GM10847 (cell line): ENCODE measurements around the gene CPSF4.

ENCODE experiments used
- POLR2A ChIP-seq: IDR thresholded peaks from 2 replicates; pipeline ENCODE4 v1.6.1; 2011; ENCODE audit not compliant: insufficient read length; ENCODE audit errors: extremely low read depth

CPSF4 gene

GRCh38 chr7:99424932-99425730 is 13.6 kb upstream of the CPSF4 start:
- no peak for TF ChIP-seq POLR2A

DNA sequence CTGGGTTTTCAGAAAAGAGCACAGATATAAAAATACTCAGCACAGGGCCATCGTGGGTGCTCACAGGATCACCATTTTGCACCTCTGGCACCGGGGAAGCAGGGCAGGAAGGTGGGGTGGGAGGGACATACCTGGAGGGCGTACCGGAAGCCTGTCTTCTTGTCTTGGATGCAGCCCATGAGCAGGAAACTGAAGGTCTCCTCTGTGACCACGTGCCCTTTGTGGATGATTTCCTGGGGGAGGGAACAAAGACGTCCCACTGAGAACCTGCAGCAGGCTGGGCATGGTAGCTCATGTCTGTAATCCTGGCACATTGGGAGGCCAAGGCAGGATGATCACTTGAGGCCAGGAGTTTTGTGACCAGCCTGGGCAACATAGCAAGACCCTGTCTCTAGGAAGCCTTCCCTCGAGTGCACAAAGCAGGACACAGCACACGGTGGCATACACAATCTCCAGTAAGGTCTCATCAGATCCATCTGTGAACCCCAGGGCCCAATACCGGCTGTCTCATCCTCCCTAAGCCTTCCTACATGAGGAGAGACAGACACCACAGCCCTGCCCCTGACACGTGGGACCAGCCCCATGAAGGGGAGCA is 9.7 kb upstream of the CPSF4 start:
- no peak for TF ChIP-seq POLR2A

DNA sequence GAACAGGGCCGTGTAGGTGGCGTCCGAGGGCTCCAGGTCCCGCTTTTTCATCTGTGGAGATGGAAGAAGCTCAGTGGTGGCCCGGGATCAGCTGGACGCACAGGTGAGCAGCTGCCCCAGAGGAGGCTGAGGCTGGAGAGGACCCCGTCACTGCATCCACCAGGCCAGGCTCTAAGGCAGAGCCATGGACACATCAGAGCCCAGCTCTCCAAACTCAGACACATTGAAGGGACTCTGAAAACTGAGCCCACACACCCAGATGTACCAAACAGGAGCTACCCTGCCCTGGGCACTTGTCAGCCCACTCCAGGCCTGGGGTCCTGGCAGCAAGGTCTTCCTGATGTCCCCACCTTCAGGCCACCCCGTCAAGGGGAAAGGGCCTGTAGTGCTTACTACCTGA is 9.0 kb upstream of the CPSF4 start:
- no peak for TF ChIP-seq POLR2A

GRCh38 chr7:99433158-99433557 is 5.6 kb upstream of the CPSF4 start:
- no peak for TF ChIP-seq POLR2A

DNA sequence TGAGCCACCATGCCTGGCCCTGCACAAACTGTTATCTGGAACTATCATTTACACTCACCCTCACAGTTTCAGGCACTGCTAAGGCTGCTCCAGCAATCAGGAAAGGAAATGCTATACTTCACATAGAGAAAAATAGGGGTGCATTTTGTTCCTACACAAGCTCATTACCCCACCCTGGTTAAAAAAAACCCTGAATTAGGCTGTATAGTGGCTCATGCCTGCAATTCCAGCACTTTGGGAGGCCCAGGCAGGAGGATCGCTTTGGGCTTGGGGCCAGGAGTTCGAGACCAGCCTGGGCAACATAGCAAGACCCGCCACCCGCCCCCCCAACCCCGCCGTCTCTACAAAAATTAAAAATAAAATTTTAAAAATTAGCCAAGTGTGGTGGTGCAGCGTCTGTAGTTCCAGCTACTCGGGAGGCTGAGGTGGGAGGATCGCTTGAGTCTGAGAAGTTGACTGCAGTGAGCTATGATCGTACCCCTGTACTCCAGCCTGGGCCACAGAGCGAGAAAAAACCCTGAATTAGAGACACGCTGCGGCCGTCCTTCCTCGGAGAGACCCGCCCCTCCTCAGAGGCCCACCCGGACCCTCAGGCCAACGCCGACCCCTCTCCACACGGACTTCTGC is 684 bp upstream of the CPSF4 start:
- TF ChIP-seq POLR2A = no peak

DNA sequence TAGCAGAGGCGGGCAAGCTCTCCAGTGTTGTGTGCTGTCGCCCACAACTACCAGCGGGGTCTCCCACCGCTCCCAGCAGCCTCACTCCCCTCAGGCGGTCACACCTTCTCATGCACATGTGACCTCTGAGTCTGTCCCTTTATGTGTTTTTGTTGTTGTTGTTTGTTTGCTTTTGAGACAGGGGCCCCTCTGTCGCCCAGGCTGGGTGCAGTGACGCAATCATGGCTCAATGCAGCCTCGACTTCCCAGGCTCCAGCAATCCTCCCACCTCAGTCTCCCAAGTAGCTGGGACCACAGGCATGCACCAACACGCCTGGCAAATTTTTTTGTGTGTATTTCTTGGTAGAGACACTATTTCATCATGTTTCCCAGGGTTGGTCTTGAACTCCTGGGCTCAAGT is 1.5 kb downstream of the CPSF4 start:
- no peak for TF ChIP-seq POLR2A

DNA sequence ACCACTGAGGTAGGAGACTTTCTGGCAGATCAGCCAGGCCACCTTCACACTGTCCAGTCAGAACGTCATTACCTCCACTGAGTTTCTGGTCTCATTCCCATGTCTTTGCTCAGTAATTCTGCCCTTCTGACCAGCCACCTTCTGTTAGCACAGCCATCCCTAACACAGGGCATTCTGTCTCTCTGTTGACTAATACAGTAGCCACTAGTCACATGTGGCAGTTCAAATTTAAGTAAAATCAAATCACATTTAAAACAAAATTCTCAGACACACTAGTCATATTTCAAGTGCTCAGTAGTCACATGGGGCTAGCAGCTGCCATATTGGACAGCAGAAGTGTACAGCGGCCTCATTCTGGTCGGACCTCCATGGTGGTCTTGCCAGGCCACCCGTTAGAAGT is 7.4 kb downstream of the CPSF4 start:
- TF ChIP-seq POLR2A = no peak

GRCh38 chr7:99447943-99448342 is 9.2 kb downstream of the CPSF4 start:
- no peak for TF ChIP-seq POLR2A

DNA sequence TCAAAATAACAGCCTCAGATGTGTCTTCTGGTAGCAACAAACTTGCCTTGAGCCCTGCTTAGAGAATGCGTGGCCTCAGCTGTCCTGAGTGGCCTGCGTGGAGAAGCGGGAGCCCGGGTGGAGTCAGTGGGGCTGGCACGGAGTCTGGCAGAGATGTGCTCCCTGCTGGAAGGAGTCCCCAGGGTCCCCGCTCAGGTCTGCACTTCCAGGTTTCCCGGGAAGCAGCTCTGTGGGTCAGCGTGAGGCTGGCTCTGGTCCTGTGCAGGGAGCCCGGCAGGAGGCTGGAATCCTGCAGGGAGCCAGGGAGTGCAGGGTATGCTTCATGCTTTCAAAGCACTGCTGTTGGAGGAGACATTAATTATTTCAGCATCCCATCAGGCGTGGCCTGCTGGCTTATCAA is 10.1 kb downstream of the CPSF4 start:
- TF ChIP-seq POLR2A = no peak

DNA sequence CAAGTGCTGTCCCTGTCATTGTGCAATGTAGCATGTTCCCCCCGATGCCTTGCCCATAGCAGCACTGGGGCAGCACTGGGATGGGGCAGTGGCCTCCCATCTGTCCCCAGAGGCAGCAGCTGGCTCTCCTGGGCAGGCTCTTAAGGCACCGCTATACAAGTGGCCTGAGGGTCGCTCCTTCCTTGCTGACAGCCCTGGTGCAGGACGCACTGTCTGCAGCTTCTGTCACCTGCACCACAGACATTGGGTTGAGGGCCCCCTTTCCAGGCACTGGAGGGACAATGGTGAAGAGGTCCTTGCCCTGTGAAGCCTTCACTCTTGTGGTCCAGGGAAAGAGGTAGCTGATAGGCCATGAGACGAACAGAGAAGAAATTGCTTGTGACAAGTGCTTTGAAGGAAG is 10.6 kb downstream of the CPSF4 start:
- no peak for TF ChIP-seq POLR2A

DNA sequence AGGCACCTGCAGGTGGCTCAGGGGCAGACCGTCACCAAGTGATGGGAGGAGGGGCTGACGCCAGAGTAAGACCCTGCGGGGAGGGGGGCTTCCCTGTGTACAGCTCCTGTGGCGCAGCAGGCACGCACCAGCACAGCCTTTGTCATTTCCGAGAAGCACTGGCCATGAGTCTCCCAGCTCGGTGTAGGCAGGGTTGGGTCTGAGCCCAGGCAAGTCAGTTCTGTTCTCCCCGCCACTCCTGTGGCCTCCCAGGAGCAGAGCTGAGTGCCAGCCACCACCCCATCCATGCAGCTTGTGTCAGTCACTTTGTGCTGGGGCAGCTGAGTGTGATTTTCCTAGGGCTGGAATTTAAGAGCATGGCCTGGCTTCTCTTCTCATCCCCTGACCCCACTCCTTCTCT is 13.2 kb downstream of the CPSF4 start:
- TF ChIP-seq POLR2A = no peak

DNA sequence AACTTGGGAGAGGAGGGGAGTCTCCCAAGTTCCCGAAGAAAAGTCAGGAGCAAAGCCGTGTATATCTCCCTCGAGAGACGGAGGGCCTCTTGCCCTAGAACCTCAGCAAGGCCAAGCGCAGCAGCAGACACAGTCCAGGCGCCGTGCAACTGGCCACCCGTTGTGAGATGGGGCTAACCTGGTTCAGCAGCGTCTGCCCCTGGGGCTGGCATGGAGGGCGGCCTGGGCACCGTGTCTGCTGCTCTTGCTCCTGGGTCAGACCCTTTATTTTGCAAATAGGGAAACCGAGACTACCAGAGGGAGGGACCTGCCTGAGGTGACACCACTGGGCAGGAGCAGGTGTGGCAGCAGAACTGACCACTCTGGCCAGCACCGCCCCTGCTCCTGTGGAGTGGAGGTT is 13.8 kb downstream of the CPSF4 start:
- no peak for TF ChIP-seq POLR2A

DNA sequence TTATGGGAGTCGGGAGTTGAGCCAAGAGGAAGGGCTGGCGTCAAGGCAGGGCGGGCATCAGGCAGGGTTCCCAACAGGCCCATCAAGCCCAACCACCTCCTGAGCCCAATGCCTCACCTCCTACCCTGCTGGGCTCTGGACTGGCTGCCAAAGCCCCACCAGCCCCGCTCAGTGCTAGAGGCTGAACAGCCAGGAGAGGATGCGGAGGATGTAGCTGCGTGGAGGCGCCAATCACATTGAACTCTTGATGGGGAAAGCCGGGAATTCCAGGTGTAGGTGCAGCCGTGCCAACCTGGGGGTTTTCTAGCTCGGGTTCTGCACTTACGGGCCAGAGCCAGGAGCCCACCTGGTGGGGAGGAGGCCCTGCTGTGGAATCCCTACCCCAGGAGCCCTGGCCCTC is 14.4 kb downstream of the CPSF4 start:
- no peak for TF ChIP-seq POLR2A

GRCh38 chr7:99455874-99456273 is 17.1 kb downstream of the CPSF4 start:
- TF ChIP-seq POLR2A = no peak

GRCh38 chr7:99456288-99456687 is 17.5 kb downstream of the CPSF4 start:
- TF ChIP-seq POLR2A = no peak

- no peak for TF ChIP-seq POLR2A
Measured at GRCh38 chr7:99457050-99457649, 18.4 kb downstream of the CPSF4 start.
